GM21529 (cell line): Measurements from ENCODE around the gene HIVEP2.
A peak's percentile ranks its signal among the peaks of the same experiment; 100 is the strongest.
"Not testable (repeated sequence)": the region's sequence is repeated elsewhere in the genome, so short reads cannot be mapped to it uniquely, and the experiment has no call there.

Experiments used
- ATAC-seq: cut with Tn5 transposase; IDR thresholded peaks from one replicate; pipeline ENCODE4 v1.9.1; 2021; ENCODE audit not compliant: unreplicated experiment

HIVEP2 gene

GRCh38 chr6:142945049-142945445 is at the start of gene HIVEP2:
Gene HIVEP2 (minus strand): TSS chr6:142945176. CDS start chr6:142774738, 170,438 bp downstream.
- peak; percentile 27 for ATAC-seq

GRCh38 chr6:142993977-142994376 is 49.0 kb upstream of the HIVEP2 start:
- ATAC-seq, result no peak

GRCh38 chr6:142987490-142987889 is 42.5 kb upstream of the HIVEP2 start:
- no peak for ATAC-seq

GRCh38 chr6:142985281-142985680 is 40.3 kb upstream of the HIVEP2 start:
- no peak for ATAC-seq

- ATAC-seq, result no peak
Observed at GRCh38 chr6:142984386-142984785, 39.4 kb upstream of the HIVEP2 start.

- no peak for ATAC-seq
Observed at GRCh38 chr6:142975365-142975764, 30.4 kb upstream of the HIVEP2 start.

- not testable (repeated sequence) for ATAC-seq
Observed at GRCh38 chr6:142970941-142971340, 26.0 kb upstream of the HIVEP2 start.

GRCh38 chr6:142968601-142969000 is 23.6 kb upstream of the HIVEP2 start:
- ATAC-seq, result no peak

GRCh38 chr6:142966294-142966693 is 21.3 kb upstream of the HIVEP2 start:
- ATAC-seq, result no peak

- ATAC-seq, result no peak
Observed at GRCh38 chr6:142965164-142965563, 20.2 kb upstream of the HIVEP2 start.

- ATAC-seq, result no peak
Observed at GRCh38 chr6:142960098-142960497, 15.1 kb upstream of the HIVEP2 start.

- no peak for ATAC-seq
Observed at GRCh38 chr6:142958343-142958742, 13.4 kb upstream of the HIVEP2 start.

- ATAC-seq, result no peak
Observed at GRCh38 chr6:142956726-142957125, 11.8 kb upstream of the HIVEP2 start.

- ATAC-seq, result no peak
Observed at GRCh38 chr6:142954844-142955243, 9.9 kb upstream of the HIVEP2 start.

- no peak for ATAC-seq
Observed at GRCh38 chr6:142953373-142954273, 8.6 kb upstream of the HIVEP2 start.

- ATAC-seq, result peak; percentile 78
Observed at GRCh38 chr6:142952614-142953013, 7.6 kb upstream of the HIVEP2 start.

- ATAC-seq, result no peak
Observed at GRCh38 chr6:142950291-142950690, 5.3 kb upstream of the HIVEP2 start.

GRCh38 chr6:142947714-142948480 is 2.9 kb upstream of the HIVEP2 start:
- ATAC-seq, result peak; percentile 27

GRCh38 chr6:142946924-142947713 is 2.1 kb upstream of the HIVEP2 start:
- ATAC-seq, result peak; percentile 50

- peak; percentile 27 for ATAC-seq
Observed at GRCh38 chr6:142946181-142946923, 1.4 kb upstream of the HIVEP2 start.
